NCI-H2196 treated with DMSO at 0.1 percent for 48 hours (cell line): ENCODE results near the gene SLIT3.
"Not testable (repeated sequence)": the region's sequence is repeated elsewhere in the genome, so short reads cannot be mapped to it uniquely, and the experiment has no call there.

Source experiments
- DNase-seq: peaks from one replicate; lab custom pipeline; 2025; ENCODE audit not compliant: unreplicated experiment; lab: John Stamatoyannopoulos, UW

Gene SLIT3

GRCh38 chr5:169222934-169223594 lies 77.9 kb downstream of the SLIT3 start:
- no peak for DNase-seq

- no peak for DNase-seq
Measured at GRCh38 chr5:169221519-169221918, 79.4 kb downstream of the SLIT3 start.

- no peak for DNase-seq
Measured at GRCh38 chr5:169219961-169220360, 81.0 kb downstream of the SLIT3 start.

GRCh38 chr5:169219351-169219750 lies 81.6 kb downstream of the SLIT3 start:
- no peak for DNase-seq

- DNase-seq: no peak
Measured at GRCh38 chr5:169218861-169219260, 82.1 kb downstream of the SLIT3 start.

GRCh38 chr5:169218176-169218575 lies 82.8 kb downstream of the SLIT3 start:
- no peak for DNase-seq

- DNase-seq: no peak
Measured at GRCh38 chr5:169216866-169217265, 84.1 kb downstream of the SLIT3 start.

GRCh38 chr5:169213479-169213878 lies 87.5 kb downstream of the SLIT3 start:
- DNase-seq: no peak

- DNase-seq: not testable (repeated sequence)
Measured at GRCh38 chr5:169211761-169212160, 89.2 kb downstream of the SLIT3 start.

- DNase-seq: no peak
Measured at GRCh38 chr5:169204788-169205400, 96.0 kb downstream of the SLIT3 start.

- no peak for DNase-seq
Measured at GRCh38 chr5:169202969-169203368, 98.0 kb downstream of the SLIT3 start.

GRCh38 chr5:169201597-169201996 lies 99.3 kb downstream of the SLIT3 start:
- DNase-seq: no peak

GRCh38 chr5:169200125-169200778 lies 100.7 kb downstream of the SLIT3 start:
- DNase-seq: no peak

GRCh38 chr5:169197343-169197742 lies 103.6 kb downstream of the SLIT3 start:
- no peak for DNase-seq

- no peak for DNase-seq
Measured at GRCh38 chr5:169196059-169196458, 104.9 kb downstream of the SLIT3 start.

GRCh38 chr5:169195601-169196000 lies 105.3 kb downstream of the SLIT3 start:
- no peak for DNase-seq

- DNase-seq: no peak
Measured at GRCh38 chr5:169192536-169192935, 108.4 kb downstream of the SLIT3 start.

- DNase-seq: no peak
Measured at GRCh38 chr5:169190849-169191248, 110.1 kb downstream of the SLIT3 start.

- no peak for DNase-seq
Measured at GRCh38 chr5:169185626-169186025, 115.3 kb downstream of the SLIT3 start.

- no peak for DNase-seq
Measured at GRCh38 chr5:169183576-169183975, 117.4 kb downstream of the SLIT3 start.

- DNase-seq: no peak
Measured at GRCh38 chr5:169182797-169183196, 118.1 kb downstream of the SLIT3 start.

GRCh38 chr5:169181814-169182213 lies 119.1 kb downstream of the SLIT3 start:
- DNase-seq: no peak
